Activated CD4-positive, CD25-positive, alpha-beta regulatory T cell treated with anti-CD3 and anti-CD28 coated beads, Interleukin-2, amount 50 U/mL, for 24 hours (primary cell): ENCODE data around the gene CDK5.
A peak's percentile ranks its signal among the peaks of the same experiment; 100 is the strongest.
"Not testable (repeated sequence)": the region's sequence is repeated elsewhere in the genome, so short reads cannot be mapped to it uniquely, and the experiment has no call there.

ENCODE experiments used
- ATAC-seq, 2 donors: fragments of 150-1000 bp; cut with Tn5 transposase; one replicate each; pipeline ENCODE4 v1.10.0; 2021; ENCODE audit warnings: mild to moderate bottlenecking in 1 of 2, moderate library complexity in 1 of 2

CDK5 gene

DNA sequence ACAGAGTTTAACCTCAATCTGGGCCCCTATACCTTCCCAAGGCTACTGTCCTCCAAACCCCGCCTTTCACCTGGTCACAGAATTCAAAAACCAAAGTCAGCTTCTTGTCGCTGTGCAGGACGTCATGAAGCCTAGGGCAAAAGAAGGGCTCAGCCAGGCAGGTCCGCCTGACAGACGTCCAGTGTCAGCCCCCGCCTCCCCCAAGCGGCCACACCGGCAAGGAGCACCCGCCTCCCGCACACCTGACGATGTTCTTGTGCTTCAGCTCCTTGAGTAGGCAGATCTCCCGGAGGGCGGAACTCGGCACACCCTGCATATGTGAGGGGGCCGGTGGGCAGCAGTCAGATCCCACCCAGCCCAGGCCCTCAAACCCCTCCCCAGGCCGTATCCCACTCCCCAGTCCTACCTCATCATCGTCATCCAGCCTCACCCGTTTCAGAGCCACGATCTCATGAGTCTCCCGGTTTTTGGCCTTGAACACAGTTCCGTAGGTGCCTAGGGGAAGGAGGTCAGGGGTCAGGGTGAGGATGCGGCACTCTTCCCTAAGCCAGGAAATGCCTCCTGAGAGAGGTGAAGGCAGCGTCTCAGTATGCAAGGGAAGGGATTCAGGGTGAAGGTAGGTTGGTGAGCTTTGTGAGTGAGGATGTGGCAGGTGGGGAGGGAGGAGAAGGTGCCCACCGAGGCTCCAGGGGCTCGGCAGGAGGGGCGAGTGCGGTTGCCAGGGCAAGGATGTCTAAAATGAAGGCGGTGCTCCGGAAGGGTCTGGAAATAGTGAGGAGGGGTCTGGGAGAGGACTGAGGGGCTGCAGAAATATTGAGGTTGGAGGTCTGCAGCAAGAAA is 811 bp downstream of the CDK5 start:
- no peak for ATAC-seq

- ATAC-seq, result no peak
Measured at GRCh38 chr7:151056283-151056665, 1.4 kb downstream of the CDK5 start.

- ATAC-seq, result no peak
Measured at GRCh38 chr7:151053751-151054150, 3.9 kb downstream of the CDK5 start.

- no peak for ATAC-seq
Measured at GRCh38 chr7:151053096-151053495, 4.6 kb downstream of the CDK5 start.

- ATAC-seq, result peak; percentile 72 to 73
Measured at GRCh38 chr7:151051108-151051507, 6.6 kb downstream of the CDK5 start.

- no peak for ATAC-seq
Measured at GRCh38 chr7:151048911-151049463, 8.7 kb downstream of the CDK5 start.

DNA sequence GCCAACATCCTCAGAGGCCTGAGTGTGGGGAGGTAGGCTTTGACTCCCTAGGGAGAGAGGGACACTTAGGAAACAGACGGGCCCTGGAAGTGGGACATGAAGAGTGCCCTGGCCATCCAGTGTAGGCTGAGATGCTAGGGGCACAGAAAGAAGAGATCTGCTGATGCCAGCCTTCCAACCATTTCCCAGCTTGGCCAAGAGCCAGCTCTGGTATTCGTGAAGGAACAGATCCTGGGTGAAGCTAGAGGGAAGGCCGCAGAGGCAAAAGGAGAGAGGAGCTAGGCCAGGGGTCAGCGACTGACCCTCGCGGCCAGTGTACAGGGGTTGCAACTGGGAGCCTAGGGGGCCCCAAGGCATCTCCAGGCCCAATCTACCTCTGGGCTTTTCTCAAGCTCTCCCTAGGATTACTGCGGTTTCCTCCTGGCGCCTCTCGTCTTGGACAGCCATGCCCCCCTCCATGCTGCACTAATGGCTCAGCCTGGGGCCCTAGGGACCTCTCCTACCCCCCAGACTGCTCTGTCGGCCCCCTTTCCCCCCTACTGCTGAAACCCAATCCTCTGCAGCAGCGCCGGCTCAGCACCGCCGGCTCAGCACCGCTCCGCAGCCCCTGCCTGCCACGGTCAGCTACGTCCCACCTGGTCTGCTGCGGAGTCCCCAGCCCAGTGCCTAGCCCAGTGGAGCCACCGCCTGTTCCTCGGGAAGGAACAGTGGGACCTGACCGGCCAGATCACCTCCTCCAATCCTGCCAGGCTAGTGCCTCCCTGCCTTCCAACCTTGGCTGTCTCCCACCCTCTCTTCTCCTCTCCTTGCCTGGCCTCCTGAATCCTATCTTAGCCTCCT is 9.5 kb downstream of the CDK5 start, which contains the start of gene ASIC3:
TSS of gene ASIC3 (plus strand) at position 556 of the 840 bp plus-strand sequence. CDS start 355 bp downstream, outside the sequence.
- no peak for ATAC-seq

DNA sequence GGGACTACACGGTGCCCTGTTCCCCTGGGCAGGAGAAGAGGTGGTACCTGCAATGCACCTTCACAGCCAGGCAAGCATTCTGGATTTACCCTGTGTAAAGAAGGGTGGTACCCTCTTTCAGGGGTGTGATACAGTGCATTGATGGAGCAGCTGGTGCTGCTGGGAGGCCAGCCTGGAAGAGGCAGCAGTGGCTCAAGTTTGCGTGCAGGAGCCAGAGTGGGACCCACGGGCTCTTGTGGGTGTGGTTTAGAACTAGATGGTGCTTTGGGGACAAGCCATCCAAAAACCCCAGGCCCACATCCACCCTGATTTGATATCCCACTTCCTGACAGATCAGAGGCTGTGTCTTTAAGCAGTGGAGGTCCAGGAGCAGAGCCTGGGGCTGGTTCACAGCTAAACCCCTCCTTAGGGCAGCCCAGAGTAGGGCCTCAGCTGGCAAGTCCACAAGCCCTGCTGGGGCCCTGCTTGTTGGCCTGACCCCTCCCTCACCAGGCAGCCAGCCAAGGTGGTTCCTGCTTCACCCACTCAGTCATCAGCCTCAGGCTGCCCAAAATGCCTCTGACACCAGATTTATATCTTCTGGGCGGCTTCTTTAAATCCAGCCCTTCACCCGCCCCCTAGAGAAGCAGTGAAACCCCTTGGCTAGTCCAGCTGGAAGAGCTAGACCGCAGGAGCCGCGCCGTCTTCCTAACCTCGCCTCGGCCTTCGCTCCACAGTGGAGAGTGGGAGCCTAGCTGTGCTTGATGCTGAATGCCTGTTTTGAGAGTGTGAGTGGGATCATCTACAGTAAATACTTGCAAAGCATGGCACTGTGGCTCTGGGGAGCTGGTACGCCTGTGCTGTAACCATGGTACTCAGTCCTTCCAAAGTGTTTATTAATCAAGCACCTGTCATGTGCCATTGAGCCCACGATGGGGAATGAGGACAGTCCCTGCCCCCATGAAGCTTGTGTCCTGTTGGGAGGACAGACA is 10.8 kb downstream of the CDK5 start:
- ATAC-seq, result no peak

GRCh38 chr7:151045967-151046366 is 11.7 kb downstream of the CDK5 start:
- ATAC-seq, result no peak

GRCh38 chr7:151045262-151045661 is 12.4 kb downstream of the CDK5 start:
- ATAC-seq, result no peak

- no peak for ATAC-seq
Measured at GRCh38 chr7:151043959-151044358, 13.7 kb downstream of the CDK5 start.

DNA sequence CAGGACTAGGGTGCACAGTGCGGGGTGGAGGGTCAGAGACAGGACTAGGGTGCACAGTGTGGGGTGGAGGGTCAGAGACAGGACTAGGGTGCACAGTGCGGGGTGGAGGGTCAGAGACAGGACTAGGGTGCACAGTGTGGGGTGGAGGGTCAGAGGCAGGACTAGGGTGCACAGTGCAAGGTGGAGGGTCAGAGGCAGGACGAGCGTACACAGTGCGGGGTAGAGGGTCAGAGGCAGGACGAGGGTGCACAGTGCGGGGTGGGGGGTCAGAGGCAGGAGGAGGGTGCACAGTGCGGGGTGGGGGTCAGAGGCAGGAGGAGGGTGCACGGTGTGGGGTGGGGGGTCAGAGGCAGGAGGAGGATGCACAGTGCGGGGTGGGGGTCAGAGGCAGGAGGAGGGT is 14.2 kb downstream of the CDK5 start:
- ATAC-seq, result not testable (repeated sequence)

- ATAC-seq, result no peak
Measured at GRCh38 chr7:151040616-151041375, 16.9 kb downstream of the CDK5 start.

DNA sequence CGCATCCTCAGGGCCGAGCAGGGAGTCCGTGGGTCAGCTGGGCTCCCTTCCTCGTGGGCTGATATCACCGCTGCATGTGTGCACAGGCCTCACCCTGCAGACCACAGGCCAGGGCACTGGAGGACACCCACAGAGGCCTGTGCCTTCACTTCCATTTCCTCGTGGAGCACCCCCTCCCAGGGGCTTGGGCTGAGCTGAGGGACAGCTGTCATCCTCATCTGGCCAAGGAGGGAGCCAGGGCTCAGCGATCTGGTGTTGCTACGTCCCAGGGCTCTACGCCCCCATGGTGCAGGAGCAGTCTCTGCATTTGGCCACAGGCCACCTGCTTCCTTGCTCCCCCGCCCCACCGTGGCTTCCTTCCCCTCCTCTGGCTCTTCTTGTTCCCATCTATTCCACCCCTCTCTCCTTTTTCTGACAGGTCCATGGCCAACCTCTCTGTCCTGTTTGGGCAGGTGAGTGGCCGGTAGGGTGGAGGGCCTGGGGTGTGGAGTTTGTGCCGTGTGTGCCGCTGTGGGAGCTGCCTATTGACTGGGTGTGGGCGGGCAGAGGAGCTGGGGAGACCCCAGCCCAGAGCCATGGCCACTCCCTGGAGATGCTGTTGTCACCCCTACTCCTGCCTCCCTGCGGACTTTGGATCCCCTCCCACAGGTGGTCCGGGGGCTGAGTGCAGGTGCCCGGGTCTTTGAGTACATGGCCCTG is 17.7 kb downstream of the CDK5 start:
- ATAC-seq, result no peak

- ATAC-seq, result peak; percentile 94 to 96
Measured at GRCh38 chr7:151038951-151039849, 18.5 kb downstream of the CDK5 start.

GRCh38 chr7:151035902-151036301 is 21.8 kb downstream of the CDK5 start:
- no peak for ATAC-seq

GRCh38 chr7:151035026-151035717 is 22.5 kb downstream of the CDK5 start:
- ATAC-seq, result no peak

GRCh38 chr7:151034312-151035025 is 23.2 kb downstream of the CDK5 start:
- ATAC-seq, result no peak
